ENCODE results near the gene EPB41L2. TPM values are rescaled to one million over a fixed set of nuclear protein-coding genes. Genes with fewer than 3 reads are reported as not detected.

The EPB41L2 gene
- total and polyA plus RNA-seq, 2 experiments from 2014 or later = 76.2 to 91.7 TPM

DNA sequence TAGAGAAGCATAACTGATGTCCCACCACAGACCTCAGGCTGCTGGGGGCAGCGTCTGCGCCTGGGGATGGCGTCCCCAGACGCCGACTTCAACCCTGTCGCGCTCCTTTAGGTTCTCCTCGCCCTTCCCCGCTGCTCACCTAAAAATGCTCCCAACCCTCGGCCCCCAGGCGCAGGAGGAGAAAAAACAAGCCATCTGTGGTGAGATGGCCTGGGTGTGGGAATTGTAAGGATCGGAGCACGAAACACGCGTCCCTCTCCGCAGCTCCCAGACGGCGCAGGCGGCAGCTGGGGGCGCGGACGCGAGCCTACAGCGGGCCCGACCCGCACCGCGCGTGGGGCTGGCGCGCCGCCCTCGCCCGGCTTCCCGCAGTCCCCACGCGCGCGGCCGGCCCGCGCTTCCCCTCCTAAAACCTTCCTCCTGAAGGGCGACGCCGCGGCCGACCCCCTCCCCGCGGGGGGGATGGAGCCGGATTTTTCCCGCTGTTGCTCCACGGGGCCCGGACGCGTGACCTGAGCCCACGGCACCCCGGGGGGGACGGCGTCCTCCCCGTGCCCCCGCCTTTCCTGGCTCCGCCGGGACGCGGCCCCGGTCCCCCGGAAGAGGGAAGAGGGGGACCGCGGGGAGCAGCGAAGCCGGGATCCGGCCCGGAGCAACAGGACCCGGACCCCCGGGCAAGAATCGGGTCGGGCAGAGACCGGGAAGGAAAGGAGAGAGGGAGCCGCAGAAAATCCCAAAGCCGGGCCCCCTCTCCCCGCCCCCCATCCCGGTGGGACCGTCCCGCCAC is 611 bp downstream of the EPB41L2 start:
- Histone ChIP-seq H3F3A (replicated peaks; ENCODE audit: low read depth) (peaks cover 3% of the 10 kb centered on the region; the same call in 1 of the 2 replicates), H3K36me3 (ENCODE audit: insufficient read depth) (no peaks in the 10 kb centered on the region), H3K79me2 (replicated peaks; ENCODE audit: insufficient read depth) (peaks cover 48% of the 10 kb centered on the region), H2AFZ (peak overlapping the region; percentile 76; the same call in 1 of the 2 replicates), H3K4me2 (peak overlapping the region; percentile 87), H3K4me1 (ENCODE audit: insufficient read depth) (peaks cover 24% of the 10 kb centered on the region), H3K9me2 (ENCODE audit: insufficient read depth) (no peaks in the 10 kb centered on the region), H4K20me1 (replicated peaks; ENCODE audit: insufficient read depth) (peaks cover 3% of the 10 kb centered on the region; the same call in 1 of the 2 replicates), H3K27me3 (ENCODE audit: insufficient read depth) (peaks cover 23% of the 10 kb centered on the region), H3K27ac (ENCODE audit: low read depth) (peak overlapping the region; percentile 73; the same call in 1 of the 2 replicates), H3K4me3 (peak overlapping the region; percentile 81)
- DNase-seq (ENCODE audit: low spot score) (peak; percentile 45), ATAC-seq (peak; percentile 29)
- H3K9me3 Mint-ChIP-seq = no peaks in the 10 kb centered on the region
- H3K27me3 Mint-ChIP-seq (ENCODE audit: insufficient read depth, low read depth, poor library complexity) = peaks cover 1% of the 10 kb centered on the region
- no peaks in the 10 kb centered on the region; the same call in 2 of the 3 replicates for H3K36me3 Mint-ChIP-seq (ENCODE audit: low read depth)
- peaks cover 29% of the 10 kb centered on the region for H3K4me1 Mint-ChIP-seq
- H3K27ac Mint-ChIP-seq = peak overlapping the region; percentile 81; the same call in 1 of the 2 replicates
- H3K4me3 Mint-ChIP-seq = peak overlapping the region; percentile 89
- TF ChIP-seq EZH2phosphoT487 (IDR thresholded peaks at IDR 0.05; ENCODE audit: unreplicated experiment) = no peak
- TF ChIP-seq ZNF331 (CRISPR knock-in tag; IDR thresholded peaks at IDR 0.05; ENCODE audit: low read depth) = no peak
- TF ChIP-seq, protein P1, sequence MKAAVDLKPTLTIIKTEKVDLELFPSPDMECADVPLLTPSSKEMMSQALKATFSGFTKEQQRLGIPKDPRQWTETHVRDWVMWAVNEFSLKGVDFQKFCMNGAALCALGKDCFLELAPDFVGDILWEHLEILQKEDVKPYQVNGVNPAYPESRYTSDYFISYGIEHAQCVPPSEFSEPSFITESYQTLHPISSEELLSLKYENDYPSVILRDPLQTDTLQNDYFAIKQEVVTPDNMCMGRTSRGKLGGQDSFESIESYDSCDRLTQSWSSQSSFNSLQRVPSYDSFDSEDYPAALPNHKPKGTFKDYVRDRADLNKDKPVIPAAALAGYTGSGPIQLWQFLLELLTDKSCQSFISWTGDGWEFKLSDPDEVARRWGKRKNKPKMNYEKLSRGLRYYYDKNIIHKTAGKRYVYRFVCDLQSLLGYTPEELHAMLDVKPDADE (IDR thresholded peaks at IDR 0.05) = no peak
- TF ChIP-seq JUNB (IDR thresholded peaks at IDR 0.05; ENCODE audit: unreplicated experiment) = no peak
- no peak for TF ChIP-seq POLR2AphosphoS5 (IDR thresholded peaks at IDR 0.05; ENCODE audit: low read depth)
- TF ChIP-seq CREB1 (CRISPR knock-in tag; IDR thresholded peaks at IDR 0.05; ENCODE audit: low read depth) = no peak
- TF ChIP-seq, protein P2, sequence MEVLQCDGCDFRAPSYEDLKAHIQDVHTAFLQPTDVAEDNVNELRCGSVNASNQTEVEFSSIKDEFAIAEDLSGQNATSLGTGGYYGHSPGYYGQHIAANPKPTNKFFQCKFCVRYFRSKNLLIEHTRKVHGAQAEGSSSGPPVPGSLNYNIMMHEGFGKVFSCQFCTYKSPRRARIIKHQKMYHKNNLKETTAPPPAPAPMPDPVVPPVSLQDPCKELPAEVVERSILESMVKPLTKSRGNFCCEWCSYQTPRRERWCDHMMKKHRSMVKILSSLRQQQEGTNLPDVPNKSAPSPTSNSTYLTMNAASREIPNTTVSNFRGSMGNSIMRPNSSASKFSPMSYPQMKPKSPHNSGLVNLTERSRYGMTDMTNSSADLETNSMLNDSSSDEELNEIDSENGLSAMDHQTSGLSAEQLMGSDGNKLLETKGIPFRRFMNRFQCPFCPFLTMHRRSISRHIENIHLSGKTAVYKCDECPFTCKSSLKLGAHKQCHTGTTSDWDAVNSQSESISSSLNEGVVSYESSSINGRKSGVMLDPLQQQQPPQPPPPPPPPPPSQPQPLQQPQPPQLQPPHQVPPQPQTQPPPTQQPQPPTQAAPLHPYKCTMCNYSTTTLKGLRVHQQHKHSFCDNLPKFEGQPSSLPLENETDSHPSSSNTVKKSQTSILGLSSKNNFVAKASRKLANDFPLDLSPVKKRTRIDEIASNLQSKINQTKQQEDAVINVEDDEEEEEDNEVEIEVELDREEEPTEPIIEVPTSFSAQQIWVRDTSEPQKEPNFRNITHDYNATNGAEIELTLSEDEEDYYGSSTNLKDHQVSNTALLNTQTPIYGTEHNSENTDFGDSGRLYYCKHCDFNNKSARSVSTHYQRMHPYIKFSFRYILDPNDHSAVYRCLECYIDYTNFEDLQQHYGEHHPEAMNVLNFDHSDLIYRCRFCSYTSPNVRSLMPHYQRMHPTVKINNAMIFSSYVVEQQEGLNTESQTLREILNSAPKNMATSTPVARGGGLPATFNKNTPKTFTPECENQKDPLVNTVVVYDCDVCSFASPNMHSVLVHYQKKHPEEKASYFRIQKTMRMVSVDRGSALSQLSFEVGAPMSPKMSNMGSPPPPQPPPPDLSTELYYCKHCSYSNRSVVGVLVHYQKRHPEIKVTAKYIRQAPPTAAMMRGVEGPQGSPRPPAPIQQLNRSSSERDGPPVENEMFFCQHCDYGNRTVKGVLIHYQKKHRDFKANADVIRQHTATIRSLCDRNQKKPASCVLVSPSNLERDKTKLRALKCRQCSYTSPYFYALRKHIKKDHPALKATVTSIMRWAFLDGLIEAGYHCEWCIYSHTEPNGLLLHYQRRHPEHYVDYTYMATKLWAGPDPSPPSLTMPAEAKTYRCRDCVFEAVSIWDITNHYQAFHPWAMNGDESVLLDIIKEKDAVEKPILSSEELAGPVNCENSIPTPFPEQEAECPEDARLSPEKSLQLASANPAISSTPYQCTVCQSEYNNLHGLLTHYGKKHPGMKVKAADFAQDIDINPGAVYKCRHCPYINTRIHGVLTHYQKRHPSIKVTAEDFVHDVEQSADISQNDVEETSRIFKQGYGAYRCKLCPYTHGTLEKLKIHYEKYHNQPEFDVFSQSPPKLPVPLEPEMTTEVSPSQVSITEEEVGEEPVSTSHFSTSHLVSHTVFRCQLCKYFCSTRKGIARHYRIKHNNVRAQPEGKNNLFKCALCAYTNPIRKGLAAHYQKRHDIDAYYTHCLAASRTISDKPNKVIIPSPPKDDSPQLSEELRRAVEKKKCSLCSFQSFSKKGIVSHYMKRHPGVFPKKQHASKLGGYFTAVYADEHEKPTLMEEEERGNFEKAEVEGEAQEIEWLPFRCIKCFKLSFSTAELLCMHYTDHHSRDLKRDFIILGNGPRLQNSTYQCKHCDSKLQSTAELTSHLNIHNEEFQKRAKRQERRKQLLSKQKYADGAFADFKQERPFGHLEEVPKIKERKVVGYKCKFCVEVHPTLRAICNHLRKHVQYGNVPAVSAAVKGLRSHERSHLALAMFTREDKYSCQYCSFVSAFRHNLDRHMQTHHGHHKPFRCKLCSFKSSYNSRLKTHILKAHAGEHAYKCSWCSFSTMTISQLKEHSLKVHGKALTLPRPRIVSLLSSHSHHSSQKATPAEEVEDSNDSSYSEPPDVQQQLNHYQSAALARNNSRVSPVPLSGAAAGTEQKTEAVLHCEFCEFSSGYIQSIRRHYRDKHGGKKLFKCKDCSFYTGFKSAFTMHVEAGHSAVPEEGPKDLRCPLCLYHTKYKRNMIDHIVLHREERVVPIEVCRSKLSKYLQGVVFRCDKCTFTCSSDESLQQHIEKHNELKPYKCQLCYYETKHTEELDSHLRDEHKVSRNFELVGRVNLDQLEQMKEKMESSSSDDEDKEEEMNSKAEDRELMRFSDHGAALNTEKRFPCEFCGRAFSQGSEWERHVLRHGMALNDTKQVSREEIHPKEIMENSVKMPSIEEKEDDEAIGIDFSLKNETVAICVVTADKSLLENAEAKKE (CRISPR knock-in tag; IDR thresholded peaks at IDR 0.05) = no peak
- TF ChIP-seq, protein P3, sequence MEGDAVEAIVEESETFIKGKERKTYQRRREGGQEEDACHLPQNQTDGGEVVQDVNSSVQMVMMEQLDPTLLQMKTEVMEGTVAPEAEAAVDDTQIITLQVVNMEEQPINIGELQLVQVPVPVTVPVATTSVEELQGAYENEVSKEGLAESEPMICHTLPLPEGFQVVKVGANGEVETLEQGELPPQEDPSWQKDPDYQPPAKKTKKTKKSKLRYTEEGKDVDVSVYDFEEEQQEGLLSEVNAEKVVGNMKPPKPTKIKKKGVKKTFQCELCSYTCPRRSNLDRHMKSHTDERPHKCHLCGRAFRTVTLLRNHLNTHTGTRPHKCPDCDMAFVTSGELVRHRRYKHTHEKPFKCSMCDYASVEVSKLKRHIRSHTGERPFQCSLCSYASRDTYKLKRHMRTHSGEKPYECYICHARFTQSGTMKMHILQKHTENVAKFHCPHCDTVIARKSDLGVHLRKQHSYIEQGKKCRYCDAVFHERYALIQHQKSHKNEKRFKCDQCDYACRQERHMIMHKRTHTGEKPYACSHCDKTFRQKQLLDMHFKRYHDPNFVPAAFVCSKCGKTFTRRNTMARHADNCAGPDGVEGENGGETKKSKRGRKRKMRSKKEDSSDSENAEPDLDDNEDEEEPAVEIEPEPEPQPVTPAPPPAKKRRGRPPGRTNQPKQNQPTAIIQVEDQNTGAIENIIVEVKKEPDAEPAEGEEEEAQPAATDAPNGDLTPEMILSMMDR (conservative IDR thresholded peaks at IDR 0.05; ENCODE audit: low read depth in 2 of 2) = no peak
- no peak for TF ChIP-seq EZH2 (IDR thresholded peaks at IDR 0.05; ENCODE audit: low read depth, unreplicated experiment)
- TF ChIP-seq STAT1 (IDR thresholded peaks at IDR 0.05; ENCODE audit: unreplicated experiment) = no peak
- TF ChIP-seq NANOG (IDR thresholded peaks at IDR 0.05; ENCODE audit: borderline replicate concordance) = no peak
- TF ChIP-seq ZNF114 (CRISPR knock-in tag; IDR thresholded peaks at IDR 0.05) = no peak
- TF ChIP-seq, protein P4, sequence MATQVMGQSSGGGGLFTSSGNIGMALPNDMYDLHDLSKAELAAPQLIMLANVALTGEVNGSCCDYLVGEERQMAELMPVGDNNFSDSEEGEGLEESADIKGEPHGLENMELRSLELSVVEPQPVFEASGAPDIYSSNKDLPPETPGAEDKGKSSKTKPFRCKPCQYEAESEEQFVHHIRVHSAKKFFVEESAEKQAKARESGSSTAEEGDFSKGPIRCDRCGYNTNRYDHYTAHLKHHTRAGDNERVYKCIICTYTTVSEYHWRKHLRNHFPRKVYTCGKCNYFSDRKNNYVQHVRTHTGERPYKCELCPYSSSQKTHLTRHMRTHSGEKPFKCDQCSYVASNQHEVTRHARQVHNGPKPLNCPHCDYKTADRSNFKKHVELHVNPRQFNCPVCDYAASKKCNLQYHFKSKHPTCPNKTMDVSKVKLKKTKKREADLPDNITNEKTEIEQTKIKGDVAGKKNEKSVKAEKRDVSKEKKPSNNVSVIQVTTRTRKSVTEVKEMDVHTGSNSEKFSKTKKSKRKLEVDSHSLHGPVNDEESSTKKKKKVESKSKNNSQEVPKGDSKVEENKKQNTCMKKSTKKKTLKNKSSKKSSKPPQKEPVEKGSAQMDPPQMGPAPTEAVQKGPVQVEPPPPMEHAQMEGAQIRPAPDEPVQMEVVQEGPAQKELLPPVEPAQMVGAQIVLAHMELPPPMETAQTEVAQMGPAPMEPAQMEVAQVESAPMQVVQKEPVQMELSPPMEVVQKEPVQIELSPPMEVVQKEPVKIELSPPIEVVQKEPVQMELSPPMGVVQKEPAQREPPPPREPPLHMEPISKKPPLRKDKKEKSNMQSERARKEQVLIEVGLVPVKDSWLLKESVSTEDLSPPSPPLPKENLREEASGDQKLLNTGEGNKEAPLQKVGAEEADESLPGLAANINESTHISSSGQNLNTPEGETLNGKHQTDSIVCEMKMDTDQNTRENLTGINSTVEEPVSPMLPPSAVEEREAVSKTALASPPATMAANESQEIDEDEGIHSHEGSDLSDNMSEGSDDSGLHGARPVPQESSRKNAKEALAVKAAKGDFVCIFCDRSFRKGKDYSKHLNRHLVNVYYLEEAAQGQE (IDR thresholded peaks at IDR 0.05; ENCODE audit: unreplicated experiment) = no peak

All from GM23338 (cell line).